ENCODE measurements around the gene SLC23A2. TPM values are rescaled to one million over a fixed set of nuclear protein-coding genes. Genes with fewer than 3 reads are reported as not detected.

The SLC23A2 gene
- total RNA-seq, 1 experiment from 2014 or later = 24.0 TPM

- TF ChIP-seq CTCF (IDR thresholded peaks at IDR 0.05; ENCODE audit: unreplicated experiment) = no peak
- ChIA-PET CTCF (interaction anchor here (1.0 to 2.6 kb wide), 4 partner anchors 9 to 199 kb away, joined by 3 to 8 read pairs (median 3); no protein-coding TSS in a partner anchor), POLR2A (interaction anchor here (0.5 to 1.2 kb wide), 2 partner anchors 14 to 96 kb away, joined by 3 read pairs; no protein-coding TSS in a partner anchor)
- Mint-ChIP-seq H3K9me3 (ENCODE audit: unreplicated experiment) (peaks cover under 1% of the 10 kb centered on the region), H3K36me3 (ENCODE audit: insufficient read depth, unreplicated experiment) (peaks cover 9% of the 10 kb centered on the region), H3K4me3 (ENCODE audit: unreplicated experiment) (no peak overlapping the region), H3K4me1 (ENCODE audit: insufficient read depth, unreplicated experiment) (peaks cover 21% of the 10 kb centered on the region), H3K27ac (ENCODE audit: low read depth, unreplicated experiment) (no peak overlapping the region), H3K27me3 (ENCODE audit: insufficient read depth, unreplicated experiment) (no peaks in the 10 kb centered on the region)
- DNase-seq (ENCODE audit: unreplicated experiment) = no peak
- intact Hi-C loops (cut with micrococcal nuclease) = no loop called here
- no TSS peak for BruUV-seq (replicated peaks)
These were observed 54.3 kb downstream of the SLC23A2 start for GRCh38 chr20:4946986-4947385.

GRCh38 chr20:4946585-4946984, 54.7 kb downstream of the SLC23A2 start:
- CTCF ChIA-PET = interaction anchor here (1.0 to 2.6 kb wide), 2 partner anchors 9 to 15 kb away, joined by 3 to 8 read pairs; no protein-coding TSS in a partner anchor

GRCh38 chr20:4944518-4945313, 56.6 kb downstream of the SLC23A2 start:
- no peaks in the 10 kb centered on the region for H3K27me3 Mint-ChIP-seq (ENCODE audit: insufficient read depth, unreplicated experiment)
- BruUV-seq (replicated peaks) = no TSS peak
- ChIA-PET CTCF (interaction anchor here (0.6 to 1.3 kb wide), 6 partner anchors 10 to 601 kb away, joined by 4 to 6 read pairs (median 4); no protein-coding TSS in a partner anchor), POLR2A (interaction anchor here (0.6 to 0.8 kb wide), 2 partner anchors 10 to 173 kb away, joined by 3 read pairs; no protein-coding TSS in a partner anchor)
- peaks cover 4% of the 10 kb centered on the region for H3K36me3 Mint-ChIP-seq (ENCODE audit: insufficient read depth, unreplicated experiment)
- H3K4me1 Mint-ChIP-seq (ENCODE audit: insufficient read depth, unreplicated experiment) = peaks cover 4% of the 10 kb centered on the region
- H3K27ac Mint-ChIP-seq (ENCODE audit: low read depth, unreplicated experiment) = no peak overlapping the region
- intact Hi-C loops (cut with micrococcal nuclease) = no loop called here
- DNase-seq (ENCODE audit: unreplicated experiment) = peak; percentile 45
- no peak for TF ChIP-seq CTCF (IDR thresholded peaks at IDR 0.05; ENCODE audit: unreplicated experiment)
- H3K4me3 Mint-ChIP-seq (ENCODE audit: unreplicated experiment) = no peak overlapping the region
- no peaks in the 10 kb centered on the region for H3K9me3 Mint-ChIP-seq (ENCODE audit: unreplicated experiment)

More at GRCh38 chr20:4946585-4946984, 54.7 kb downstream of the SLC23A2 start:
- no peak for TF ChIP-seq CTCF (IDR thresholded peaks at IDR 0.05; ENCODE audit: unreplicated experiment)
- H3K27me3 Mint-ChIP-seq (ENCODE audit: insufficient read depth, unreplicated experiment) = no peaks in the 10 kb centered on the region
- no peak overlapping the region for H3K4me3 Mint-ChIP-seq (ENCODE audit: unreplicated experiment)
- no peak overlapping the region for H3K27ac Mint-ChIP-seq (ENCODE audit: low read depth, unreplicated experiment)
- H3K9me3 Mint-ChIP-seq (ENCODE audit: unreplicated experiment) = no peaks in the 10 kb centered on the region
- DNase-seq (ENCODE audit: unreplicated experiment) = no peak
- peaks cover 5% of the 10 kb centered on the region for H3K36me3 Mint-ChIP-seq (ENCODE audit: insufficient read depth, unreplicated experiment)
- intact Hi-C loops (cut with micrococcal nuclease) = no loop called here
- no TSS peak for BruUV-seq (replicated peaks)
- POLR2A ChIA-PET = interaction anchor here (0.5 kb wide), 1 partner anchor 96 kb away, joined by 3 read pairs; no protein-coding TSS in a partner anchor
- H3K4me1 Mint-ChIP-seq (ENCODE audit: insufficient read depth, unreplicated experiment) = peaks cover 21% of the 10 kb centered on the region

- Mint-ChIP-seq H3K36me3 (ENCODE audit: insufficient read depth, unreplicated experiment) (peaks cover 4% of the 10 kb centered on the region), H3K4me1 (ENCODE audit: insufficient read depth, unreplicated experiment) (no peaks in the 10 kb centered on the region), H3K9me3 (ENCODE audit: unreplicated experiment) (no peaks in the 10 kb centered on the region), H3K27me3 (ENCODE audit: insufficient read depth, unreplicated experiment) (no peaks in the 10 kb centered on the region), H3K27ac (ENCODE audit: low read depth, unreplicated experiment) (no peak overlapping the region), H3K4me3 (ENCODE audit: unreplicated experiment) (no peak overlapping the region)
- POLR2A ChIA-PET = interaction anchor here (0.6 kb wide), 1 partner anchor 176 kb away, joined by 4 read pairs; no protein-coding TSS in a partner anchor
- intact Hi-C loops (cut with micrococcal nuclease) = no loop called here
- BruUV-seq (replicated peaks) = no TSS peak
- TF ChIP-seq CTCF (IDR thresholded peaks at IDR 0.05; ENCODE audit: unreplicated experiment) = no peak
- CTCF ChIA-PET = interaction anchor here (0.5 to 1.7 kb wide), 5 partner anchors 13 to 740 kb away, joined by 3 to 10 read pairs (median 3); no protein-coding TSS in a partner anchor
- DNase-seq (ENCODE audit: unreplicated experiment) = no peak
These were observed 59.0 kb downstream of the SLC23A2 start for GRCh38 chr20:4942331-4942730.

All from MCF 10A (cell line).